Hepatic stellate cell (primary cell): Measurements from ENCODE around the gene TMPRSS11F.
"Not testable (repeated sequence)": the region's sequence is repeated elsewhere in the genome, so short reads cannot be mapped to it uniquely, and the experiment has no call there.

ENCODE experiments used
- DNase-seq: peaks from one replicate; pipeline ENCODE4 v3.0.0; 2011; ENCODE audit warnings: low spot score

The TMPRSS11F gene

GRCh38 chr4:68129793-68130192, at the start of gene TMPRSS11F:
TSS of gene TMPRSS11F (minus strand) at chr4:68129869. CDS start at chr4:68129820, 49 bp downstream.
- DNase-seq = no peak

GRCh38 chr4:68176904-68177303, 47.2 kb upstream of the TMPRSS11F start:
- DNase-seq = no peak

- no peak for DNase-seq
These were observed 46.8 kb upstream of the TMPRSS11F start for GRCh38 chr4:68176500-68176899.

DNA sequence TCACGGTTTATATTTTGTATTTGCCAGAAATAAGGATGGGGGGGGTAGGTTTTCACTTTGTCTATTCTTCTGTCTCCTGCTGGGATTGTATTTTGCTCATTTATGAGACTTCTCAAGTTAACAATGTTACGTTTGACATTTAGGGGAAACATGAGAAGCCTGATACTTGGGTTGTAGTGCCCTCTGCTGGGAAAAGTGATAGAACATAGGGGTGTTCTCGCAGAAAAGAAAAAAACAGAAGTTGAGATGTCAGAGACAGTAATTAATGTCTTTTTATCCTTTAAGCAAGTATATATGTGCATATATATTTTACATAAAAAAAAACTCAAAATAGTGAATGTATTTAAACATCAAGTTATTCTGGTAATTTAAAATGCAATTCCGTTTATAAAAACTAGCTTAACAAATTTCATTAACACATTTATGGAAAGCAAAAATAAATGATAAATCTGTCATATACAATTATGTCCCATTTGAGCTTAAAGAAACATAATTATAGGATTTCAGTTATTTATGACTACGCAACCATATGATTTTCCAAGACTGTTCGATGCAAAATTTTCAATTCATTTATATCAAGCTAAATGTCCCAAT, 46.0 kb upstream of the TMPRSS11F start:
- peak; percentile 21 for DNase-seq

DNA sequence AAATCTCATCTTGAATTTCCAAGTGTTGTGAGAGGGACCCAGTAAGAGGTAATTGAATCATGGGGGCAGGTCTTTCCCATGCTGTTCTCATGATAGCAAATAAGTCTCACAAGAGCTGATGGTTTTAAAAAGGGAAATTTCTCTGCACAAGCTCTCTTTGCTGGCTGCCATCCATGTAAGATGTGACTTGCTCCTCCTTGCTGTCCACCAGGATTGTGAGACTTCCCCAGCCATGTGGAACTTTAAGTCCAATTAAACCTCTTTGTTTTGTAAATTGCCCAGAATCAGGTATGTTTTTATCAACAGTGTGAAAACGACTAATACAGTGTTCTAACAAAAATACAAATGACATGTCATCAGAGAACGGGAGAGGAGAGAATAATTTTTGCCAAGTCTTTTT, 44.7 kb upstream of the TMPRSS11F start:
- not testable (repeated sequence) for DNase-seq

GRCh38 chr4:68172147-68172546, 42.5 kb upstream of the TMPRSS11F start:
- DNase-seq = not testable (repeated sequence)

- DNase-seq = no peak
These were observed 38.0 kb upstream of the TMPRSS11F start for GRCh38 chr4:68167706-68168105.

GRCh38 chr4:68167166-68167565, 37.5 kb upstream of the TMPRSS11F start:
- no peak for DNase-seq

- no peak for DNase-seq
These were observed 34.1 kb upstream of the TMPRSS11F start for GRCh38 chr4:68163754-68164153.

DNA sequence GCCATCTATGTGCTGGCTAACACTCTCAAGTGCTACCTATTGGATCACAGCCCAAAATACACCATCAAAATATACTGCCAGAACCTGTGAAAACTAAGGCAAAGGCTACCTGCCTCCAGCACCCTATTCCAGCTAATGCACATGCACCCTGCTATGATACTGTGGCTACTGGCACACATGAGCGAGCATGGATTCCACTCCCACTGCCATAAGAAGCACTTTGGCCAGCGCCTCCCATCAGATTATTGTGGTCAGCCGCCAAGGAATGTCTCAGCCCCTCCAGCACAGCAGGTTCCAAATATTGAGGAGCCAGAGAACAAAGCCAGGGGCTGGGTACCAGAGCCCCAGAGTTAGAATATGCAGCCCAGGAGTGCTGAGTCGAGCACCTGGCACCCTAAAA, 32.5 kb upstream of the TMPRSS11F start:
- no peak for DNase-seq

- DNase-seq = no peak
These were observed 22.7 kb upstream of the TMPRSS11F start for GRCh38 chr4:68152411-68152810.

- DNase-seq = no peak
These were observed 19.4 kb upstream of the TMPRSS11F start for GRCh38 chr4:68148800-68149685.

DNA sequence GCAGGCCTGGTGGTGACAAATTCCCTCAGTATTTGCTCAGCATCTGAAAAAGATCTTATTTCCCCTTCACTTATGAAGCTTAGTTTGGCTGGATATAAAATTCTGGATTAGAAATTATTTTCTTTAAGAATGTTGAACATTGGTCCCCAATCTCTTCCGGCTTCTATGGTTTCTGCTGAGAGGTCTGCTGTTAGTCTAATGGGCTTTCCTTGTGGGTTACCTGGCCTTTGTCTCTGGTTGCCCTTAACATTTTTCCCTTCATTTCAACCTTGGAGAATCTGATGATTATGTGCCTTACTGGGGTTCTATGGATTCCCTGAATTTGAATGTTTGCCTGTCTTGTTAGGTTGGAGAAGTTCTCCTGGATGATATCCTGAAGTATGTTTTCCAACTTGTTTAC, 17.4 kb upstream of the TMPRSS11F start:
- DNase-seq = no peak

DNA sequence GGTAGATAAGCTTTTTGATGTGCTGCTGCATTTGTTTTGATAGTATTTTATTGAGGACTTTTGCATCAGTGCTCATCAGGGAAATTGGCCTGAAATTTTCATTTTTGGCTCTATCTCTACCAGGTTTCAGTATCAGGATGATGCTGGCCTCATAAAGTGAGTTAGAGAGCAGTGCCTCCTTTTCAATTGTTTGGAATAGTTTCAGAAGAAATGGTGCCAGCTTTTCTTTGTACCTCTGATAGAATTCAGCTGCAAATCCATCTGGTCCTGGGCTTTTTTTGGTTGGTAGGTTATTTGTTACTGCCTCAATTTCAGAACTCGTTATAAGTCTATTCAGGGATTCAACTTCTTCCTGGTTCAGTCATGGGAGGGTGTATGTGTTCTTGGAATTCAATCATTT, 15.6 kb upstream of the TMPRSS11F start:
- DNase-seq = no peak

DNA sequence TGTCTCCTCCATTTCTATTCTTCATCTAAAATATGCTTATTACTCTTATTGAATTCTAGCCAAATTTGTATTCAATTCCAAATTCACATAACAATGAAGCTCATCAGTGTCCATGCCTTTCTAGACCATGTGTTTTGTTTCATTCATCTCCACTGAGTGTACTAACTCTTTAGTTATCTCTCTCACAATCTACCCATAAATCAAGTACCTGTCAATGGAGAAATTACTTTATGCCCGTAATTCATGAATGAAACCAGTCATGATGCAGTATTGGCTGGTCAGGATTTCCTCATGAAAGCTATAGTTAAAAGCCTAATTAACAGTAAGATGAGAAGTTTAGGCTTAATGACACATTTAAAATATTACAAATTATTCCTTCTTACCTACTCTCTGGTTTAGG, 12.2 kb upstream of the TMPRSS11F start:
- DNase-seq = no peak

GRCh38 chr4:68132342-68132741, 2.7 kb upstream of the TMPRSS11F start:
- DNase-seq = no peak

DNA sequence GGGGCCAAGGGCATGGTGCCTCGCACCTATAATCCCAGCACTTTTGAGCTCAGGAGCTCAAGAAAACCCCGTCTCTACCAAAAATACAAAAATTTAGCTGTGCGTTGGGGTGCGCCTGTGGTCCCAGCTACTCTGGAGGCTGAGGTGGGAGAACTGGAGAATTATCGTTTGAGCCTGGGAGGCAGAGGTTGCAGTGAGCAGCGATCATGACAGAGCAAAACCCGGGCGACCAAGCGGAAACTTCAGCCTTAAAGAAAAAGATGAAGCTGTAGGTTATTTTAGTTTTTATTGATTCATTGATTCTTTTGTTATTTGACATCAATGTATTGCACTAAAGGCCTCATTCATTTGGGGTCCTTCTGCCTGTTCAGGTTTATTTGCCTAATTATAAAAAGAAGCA, 5.4 kb downstream of the TMPRSS11F start:
- no peak for DNase-seq

DNA sequence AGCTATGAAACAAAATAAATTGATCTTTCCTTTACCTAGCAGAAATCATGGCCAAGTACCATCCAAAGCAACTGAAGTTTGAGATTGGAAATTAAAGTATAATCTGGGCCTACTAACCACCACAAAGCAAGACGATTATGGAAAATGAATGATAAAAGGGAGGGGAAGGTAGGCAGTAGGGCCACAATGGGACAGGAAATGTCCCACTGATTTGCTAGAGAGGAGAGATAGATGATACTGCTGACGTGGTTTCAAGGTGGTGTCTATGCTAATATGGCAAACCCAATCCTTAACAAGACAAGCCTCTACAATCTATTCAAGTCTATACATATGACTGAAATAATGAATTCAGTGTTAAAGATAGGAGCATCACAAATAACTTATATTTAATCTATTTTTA, 6.1 kb downstream of the TMPRSS11F start:
- no peak for DNase-seq

- DNase-seq = no peak
These were observed 9.7 kb downstream of the TMPRSS11F start for GRCh38 chr4:68119921-68120320.

GRCh38 chr4:68110441-68110840, 19.2 kb downstream of the TMPRSS11F start:
- DNase-seq = no peak

- no peak for DNase-seq
These were observed 19.8 kb downstream of the TMPRSS11F start for GRCh38 chr4:68109868-68110267.

- DNase-seq = no peak
These were observed 46.9 kb downstream of the TMPRSS11F start for GRCh38 chr4:68082758-68083157.

DNA sequence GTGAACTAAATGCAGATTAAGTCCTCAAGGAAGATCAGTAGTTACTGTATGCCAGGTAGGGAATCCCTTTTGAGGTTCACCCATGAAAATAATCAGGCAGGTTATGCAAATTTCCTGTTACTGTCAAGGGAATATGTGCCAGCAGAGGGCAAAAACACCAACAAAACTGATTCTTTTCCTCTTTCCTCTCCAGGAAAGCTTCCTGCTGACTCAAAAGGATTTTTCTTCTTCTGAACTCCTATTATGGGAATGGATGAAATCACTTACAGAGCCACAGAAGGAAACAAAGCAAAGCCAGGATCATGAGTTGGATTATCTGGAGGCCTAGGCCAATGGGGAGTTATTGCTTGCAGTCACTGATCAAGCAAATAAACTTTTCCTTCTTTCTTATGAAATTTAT, 49.7 kb downstream of the TMPRSS11F start:
- DNase-seq = no peak

DNA sequence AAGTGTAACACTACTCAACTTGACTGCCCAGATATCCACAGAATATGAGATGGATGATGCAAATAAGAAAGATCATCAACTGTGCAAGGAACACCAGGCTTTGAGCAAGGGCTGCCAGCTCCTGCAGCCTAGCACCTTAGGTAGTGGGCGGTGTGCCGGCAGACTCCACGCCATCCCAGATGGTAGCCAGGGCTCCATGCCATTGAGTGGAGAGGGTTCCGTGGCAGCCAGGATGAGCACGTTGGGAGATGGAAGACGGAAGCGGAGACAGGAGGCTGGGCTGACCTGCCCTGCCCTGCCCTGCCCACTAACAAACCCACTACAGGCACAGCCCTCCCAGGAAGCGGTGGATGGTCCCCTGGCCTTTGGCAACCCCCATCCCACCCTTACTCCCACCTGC, 51.9 kb downstream of the TMPRSS11F start:
- DNase-seq = no peak
